Left ventricle myocardium superior (tissue), 1 donor: ENCODE measurements around the gene STX16. TPM values are rescaled to one million over a fixed set of nuclear protein-coding genes. Genes with fewer than 3 reads are reported as not detected.

ENCODE experiments used
- ATAC-seq: fragments of 200-7000 bp; cut with Tn5 transposase; one replicate; pipeline ENCODE4 v1.9.1; 2020; ENCODE audit warnings: mild to moderate bottlenecking, moderate library complexity
- DNase-seq: peaks from one replicate; pipeline ENCODE4 v3.0.0-alpha.2; 2020
- intact Hi-C: fragments of 100-400 bp; cut with micrococcal nuclease; formaldehyde crosslinking; loops from one replicate; pipeline ENCODE4 v1.11.0; 2022
- total RNA-seq: library from RNA; stranded (reverse); fragmentation: NEBNext Ultra II Directional; extraction: Animal tissue kit (Norgen Biotek cat#: 25700); gene quantifications from one replicate; pipeline ENCODE4 v1.2.1, GENCODE V29; 2021
- donor health status: DM: no; HTN: yes; CAD: no; lungs with severe emphysema.

Gene STX16
- total RNA-seq, 1 donor from 2014 or later = 24.8 TPM

GRCh38 chr20:58691773-58692578 lies 40.9 kb downstream of the STX16 start:
- ATAC-seq = peak; percentile 47
- intact Hi-C loops = no loop called here
- DNase-seq = peak; percentile 58

- ATAC-seq (peak; percentile 90), DNase-seq (peak; percentile 89)
- intact Hi-C loops = no loop called here
These were observed 41.6 kb downstream of the STX16 start, which contains the start of gene NPEPL1 for GRCh38 chr20:58692579-58693225. Gene NPEPL1, plus strand, starts transcription at chr20:58692800. Its CDS starts 101 bp downstream, at chr20:58692901.

- DNase-seq (peak; percentile 55), ATAC-seq (peak; percentile 19)
- intact Hi-C loops = no loop called here
These were observed 42.3 kb downstream of the STX16 start for GRCh38 chr20:58693226-58694006.

GRCh38 chr20:58694241-58695083 lies 43.4 kb downstream of the STX16 start:
- no peak for ATAC-seq
- intact Hi-C loops = no loop called here
- peak; percentile 23 for DNase-seq

- DNase-seq (no peak), ATAC-seq (no peak)
- intact Hi-C loops = no loop called here
These were observed 44.1 kb downstream of the STX16 start for GRCh38 chr20:58695084-58695722.

GRCh38 chr20:58695895-58696375 lies 44.9 kb downstream of the STX16 start:
- ATAC-seq = no peak
- DNase-seq = no peak
- intact Hi-C loops = no loop called here

- ATAC-seq = no peak
- no peak for DNase-seq
- intact Hi-C loops = no loop called here
These were observed 45.4 kb downstream of the STX16 start for GRCh38 chr20:58696411-58696961.

- DNase-seq (no peak), ATAC-seq (no peak)
- intact Hi-C loops = no loop called here
These were observed 46.3 kb downstream of the STX16 start for GRCh38 chr20:58697201-58697866.

- ATAC-seq = no peak
- DNase-seq = no peak
- intact Hi-C loops = no loop called here
These were observed 47.0 kb downstream of the STX16 start for GRCh38 chr20:58697867-58698703.

- DNase-seq (peak; percentile 50), ATAC-seq (peak; percentile 60)
- intact Hi-C loops = no loop called here
These were observed 47.9 kb downstream of the STX16 start for GRCh38 chr20:58698741-58699622.

GRCh38 chr20:58699623-58700107 lies 48.6 kb downstream of the STX16 start:
- DNase-seq (no peak), ATAC-seq (peak; percentile 14)
- intact Hi-C loops = no loop called here

- DNase-seq = no peak
- intact Hi-C loops = no loop called here
- no peak for ATAC-seq
These were observed 49.2 kb downstream of the STX16 start for GRCh38 chr20:58700121-58700821.

GRCh38 chr20:58700823-58701222 lies 49.7 kb downstream of the STX16 start:
- ATAC-seq = no peak
- intact Hi-C loops = no loop called here
- no peak for DNase-seq

GRCh38 chr20:58701431-58702160 lies 50.5 kb downstream of the STX16 start:
- intact Hi-C loops = no loop called here
- no peak for ATAC-seq
- no peak for DNase-seq
